Heart left ventricle (tissue), 16 donors: ENCODE data around the gene LCN2. TPM values are rescaled to one million over a fixed set of nuclear protein-coding genes. Genes with fewer than 3 reads are reported as not detected.

Experiments used
- ATAC-seq, 4 donors: fragments of 200-7000 bp; cut with Tn5 transposase; one replicate each; pipeline ENCODE4 v1.9.1; 2020 to 2022; ENCODE audit warnings: moderate library complexity in 4 of 4, mild to moderate bottlenecking in 3 of 4, moderate number of reproducible peaks in 1 of 4
- DNase-seq, 5 donors: peaks; one replicate each; pipeline ENCODE4 v3.0.0-alpha.2; 2020
- H3K27ac ChIP-seq, 12 donors: fragments of 200-600 bp; sonication (generic) in 4 of 12; one replicate each; pipeline versions ENCODE4 v1.5.0 to v1.8.0; 2016 to 2022; ENCODE audit warnings: mild to moderate bottlenecking in 2 of 12
- H3K27me3 ChIP-seq, 9 donors: fragments of 200-600 bp; sonication (generic) in 2 of 9; one replicate each; pipeline versions ENCODE4 v1.5.1 to v1.8.0; 2016 to 2022; ENCODE audit warnings: mild to moderate bottlenecking in 3 of 9
- H3K36me3 ChIP-seq, 9 donors: fragments of 200-600 bp; sonication (generic) in 2 of 9; one replicate each; pipeline versions ENCODE4 v1.5.0 to v1.8.0; 2018 to 2022; ENCODE audit warnings: mild to moderate bottlenecking in 2 of 9
- H3K4me1 ChIP-seq, 12 donors: fragments of 200-600 bp; sonication (generic) in 4 of 12; one replicate each; pipeline versions ENCODE4 v1.5.0 to v1.8.0; 2016 to 2022; ENCODE audit warnings: mild to moderate bottlenecking in 3 of 12
- H3K4me3 ChIP-seq, 12 donors: fragments of 200-600 bp; sonication (generic) in 4 of 12; one replicate each; pipeline versions ENCODE4 v1.5.0 to v1.8.0; 2017 to 2022; ENCODE audit warnings: mild to moderate bottlenecking in 9 of 12, moderate library complexity in 4 of 12
- H3K9me3 ChIP-seq, 12 donors: fragments of 200-600 bp; sonication (generic) in 4 of 12; one replicate each; pipeline versions ENCODE4 v1.5.0 to v1.8.0; 2016 to 2022; ENCODE audit warnings: mild to moderate bottlenecking in 1 of 12
- CTCF ChIP-seq, 12 donors: fragments of 200-600 bp; sonication (generic) in 4 of 12; IDR thresholded peaks; one replicate each; pipeline versions ENCODE4 v1.5.0 to v1.8.0; 2018 to 2022; ENCODE audit warnings: antibody characterized with exemption in 12 of 12, mild to moderate bottlenecking in 5 of 12
- POLR2A ChIP-seq, 2 donors: fragments of 450-650 bp; IDR thresholded peaks; one replicate each; pipeline ENCODE4 v1.6.1; 2017; ENCODE audit warnings: antibody characterized with exemption in 2 of 2, mild to moderate bottlenecking in 2 of 2, moderate library complexity in 2 of 2
- WGBS, 4 donors: extraction: QIAGEN DNeasy Blood & Tissue Kit in 2 of 4; methylation state at CpG; one replicate each; pipeline versions ENCODE4 v1.1.5 to v1.1.7; 2013 to 2018; 5-methylcytosine and 5-hydroxymethylcytosine counted together
- intact Hi-C, 10 donors: fragments of 100-400 bp; cut with DNase I; formaldehyde crosslinking; loops; one replicate each; pipeline versions ENCODE4 v1.11.1 to v1.14.2; 2022
- polyA plus RNA-seq, 2 donors: library from polyadenylated mRNA; stranded (reverse); fragments of 200-250 nt; gene quantifications; one replicate each; pipeline ENCODE4 v1.2.3, GENCODE V29; 2013
- total RNA-seq, 9 donors: library from RNA; depleted of rRNA in 2 of 9; stranded (reverse); fragments of >200 nt in 2 of 9; fragmentation: NEBNext Ultra II Directional in 3 of 9; extraction: Animal tissue kit (Norgen Biotek cat#: 25700) in 3 of 9; gene quantifications; one replicate each; pipeline versions ENCODE4 v1.1.0 to v1.2.4, GENCODE V29; 2016 to 2023
- donor health status: ischemic (EF 13 %, LVEDD 7.1; RV severe dilation, severe dysfunction).
- donor health status: healthy with polysubstance abuse.
- donor health status: DM: no; HTN: yes; CAD: no.
- donor health status: DM: no; HTN: no; CAD: no.
- donor health status: ischemic (EF 25% LVEDD 6.9; RV normal size, moderate dysfunction).
- donor health status: ischemic (EF 25% LVEDD 5.7; RV mildly dilated, moderate dysfunction).
- donor health status: healthy.
- donor health status: DM: yes; HTN: yes; CAD: no.
- donor health status: ischemic (EF 35%, LVEDD 5.7; RV mildly dilated, moderate dysfunction).
- donor health status: nonischemic (EF 11% LVEDD 7.7; RV severe dilation, severe dysfunction).
- donor health status: DM: yes; HTN: yes; CAD: no.
- donor health status: PGD.
- donor health status: ischemic (EF 29% LVEDD 5.4; RV normal size, mild dysfunction).
- donor health status: nonischemic (EF 23%, LVEDD 6.1; RV moderate dilation, normal function).

The LCN2 gene
- total and polyA plus RNA-seq, 11 donors, result 1.1 to 5.8 TPM; not detected in 9

GRCh38 chr9:128116104-128117083 lies 32.9 kb upstream of the LCN2 start:
- Histone ChIP-seq H3K4me3 (no peak overlapping the region), H3K27me3 (no peaks in the 10 kb centered on the region), H3K27ac (no peak overlapping the region), H3K4me1 (peaks cover 0 to 10% (median 6%) of the 10 kb centered on the region in 12 donors), H3K36me3 (peaks cover 0 to 37% (median 25%) of the 10 kb centered on the region in 9 donors), H3K9me3 (no peaks in the 10 kb centered on the region)
- TF ChIP-seq POLR2A (IDR thresholded peaks at IDR 0.05), result no peak
- no peak for TF ChIP-seq CTCF (IDR thresholded peaks at IDR 0.05)
- ATAC-seq, result no peak
- intact Hi-C loops, result loop anchor here (2.0 to 5.0 kb wide), 5 partner anchors 34 to 174 kb away; no protein-coding TSS in a partner anchor
- WGBS, 4 donors, result 85 to 91% (median 87%) methylated on average over 14 to 16 of the region's 16 CpGs
- DNase-seq, result peak in 3 of 5 donors; percentile 14 to 22 (median 18)

DNA sequence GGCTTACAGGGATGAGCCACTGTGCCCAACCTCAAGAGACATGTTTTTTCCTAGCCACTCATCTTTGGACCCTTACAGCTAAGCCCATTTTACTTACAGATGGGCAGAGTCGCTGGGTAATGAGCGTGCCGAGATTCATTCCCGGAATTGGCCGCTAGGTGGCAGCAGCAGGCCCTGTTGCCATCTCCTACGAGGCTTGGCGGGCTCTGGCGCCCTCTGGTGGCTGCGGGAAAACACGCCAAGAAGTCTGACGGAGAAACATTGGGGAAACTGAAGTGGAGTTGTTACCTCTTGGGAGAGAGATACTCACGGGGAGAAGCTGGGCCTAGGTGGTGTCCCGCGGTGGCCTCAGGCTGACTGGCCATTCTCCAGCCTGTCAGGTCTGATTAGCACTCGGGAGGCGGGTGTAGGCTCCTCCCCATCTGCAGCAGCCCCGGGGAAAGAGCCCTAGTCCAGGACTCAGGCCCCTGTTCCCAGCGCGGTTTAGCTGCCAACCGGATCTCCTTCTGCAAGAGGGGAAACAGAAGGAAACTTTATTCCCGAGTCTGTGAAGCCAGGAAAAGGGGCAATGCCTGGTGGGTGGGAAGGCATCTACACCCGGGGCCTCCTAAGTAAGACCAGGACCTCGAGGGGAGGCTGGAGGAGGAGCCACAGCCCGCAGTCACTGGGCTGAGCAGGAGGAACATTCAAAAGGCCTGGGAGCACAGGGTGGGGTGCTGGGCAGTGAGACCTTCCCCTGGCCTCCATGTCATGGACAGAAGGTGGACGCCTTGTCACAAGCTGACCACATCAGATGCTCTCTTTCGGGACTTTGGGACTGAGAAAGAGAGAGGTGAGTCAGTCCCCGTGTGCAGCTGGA lies 31.4 kb upstream of the LCN2 start:
- WGBS, 4 donors, result 9 to 12% (median 10%) methylated on average over 27 of the region's 27 CpGs
- Histone ChIP-seq H3K9me3 (no peaks in the 10 kb centered on the region), H3K27me3 (no peaks in the 10 kb centered on the region), H3K36me3 (peaks cover 0 to 45% (median 39%) of the 10 kb centered on the region in 9 donors), H3K4me1 (peaks cover 0 to 10% (median 6%) of the 10 kb centered on the region in 12 donors), H3K27ac (peak overlapping the region in 1 of 12 donors; percentile 18), H3K4me3 (peak overlapping the region in 4 of 12 donors; percentile 7 to 28 (median 16))
- intact Hi-C loops, result loop anchor here (2.0 to 5.0 kb wide), 5 partner anchors 36 to 176 kb away; no protein-coding TSS in a partner anchor
- ATAC-seq (peak; percentile 26 to 73 (median 62)), DNase-seq (peak; percentile 90 to 97 (median 93))
- peak in 1 of 2 donors; percentile 17 for TF ChIP-seq POLR2A (IDR thresholded peaks at IDR 0.05)
- TF ChIP-seq CTCF (IDR thresholded peaks at IDR 0.05), result peak in 11 of 12 donors; percentile 99 to 100 (median 100)

GRCh38 chr9:128118472-128118857 lies 30.8 kb upstream of the LCN2 start:
- Histone ChIP-seq H3K36me3 (peaks cover 0 to 51% (median 39%) of the 10 kb centered on the region in 9 donors), H3K4me1 (peaks cover 0 to 10% (median 6%) of the 10 kb centered on the region in 12 donors), H3K9me3 (no peaks in the 10 kb centered on the region), H3K27me3 (no peaks in the 10 kb centered on the region), H3K27ac (no peak overlapping the region), H3K4me3 (no peak overlapping the region)
- TF ChIP-seq POLR2A (IDR thresholded peaks at IDR 0.05), result no peak
- no peak for TF ChIP-seq CTCF (IDR thresholded peaks at IDR 0.05)
- 41 to 53% (median 48%) methylated on average over 3 of the region's 3 CpGs for WGBS, 4 donors
- DNase-seq (peak in 1 of 5 donors; percentile 20), ATAC-seq (no peak)
- intact Hi-C loops, result loop anchor here in 6 of 10 donors (2.0 to 5.0 kb wide), 4 partner anchors 36 to 176 kb away; no protein-coding TSS in a partner anchor
